H1 (cell line): ENCODE results near the gene DAPK2. TPM values are rescaled to one million over a fixed set of nuclear protein-coding genes. Genes with fewer than 3 reads are reported as not detected.

Source experiments
- CTCF ChIA-PET: fragments of 300-600 bp; sonication (Branson Sonifier 250); formaldehyde crosslinking; loops from one replicate; lab custom pipeline; 2021; ENCODE audit not compliant: partially characterized antibody; lab: Charles Lee
- POLR2A ChIA-PET: fragments of 300-600 bp; sonication (Branson Sonifier 250); formaldehyde crosslinking; loops from one replicate; lab custom pipeline; 2021; ENCODE audit warnings: inconsistent platforms; ENCODE audit not compliant: partially characterized antibody; lab: Charles Lee
- DNase-seq, 2 experiments: peaks; one replicate each; pipeline versions ENCODE4 v3.0.0 to v3.0.0-alpha.2; 2010 to 2022; ENCODE audit warnings: low spot score in 2 of 2, low read depth in 1 of 2, mixed read lengths in 1 of 2
- FAIRE-seq: peaks from 2 replicates; lab custom pipeline; 2011; peaks lifted over from hg19 to GRCh38; lab: Jason Lieb, UNC
- H2AFZ ChIP-seq: 2 replicates; pipeline ENCODE4 v1.8.1; 2012; ENCODE audit warnings: low read length, inconsistent platforms
- H2AK5ac ChIP-seq: 2 replicates; pipeline ENCODE4 v1.6.1; 2013; ENCODE audit warnings: low read depth, low read length
- H2BK120ac ChIP-seq: replicated peaks from 2 replicates; pipeline ENCODE3; 2013; ENCODE audit warnings: low read depth, low read length, inconsistent platforms
- H2BK12ac ChIP-seq: 2 replicates; pipeline ENCODE4 v1.6.1; 2013; ENCODE audit warnings: low read depth, low read length
- H2BK15ac ChIP-seq: 2 replicates; pipeline ENCODE4 v1.6.1; 2013; ENCODE audit warnings: low read length
- H2BK20ac ChIP-seq: 2 replicates; pipeline ENCODE4 v1.6.1; 2013; ENCODE audit warnings: low read length
- H2BK5ac ChIP-seq: 2 replicates; pipeline ENCODE4 v1.6.1; 2013; ENCODE audit warnings: low read depth, low read length
- H3K14ac ChIP-seq: 2 replicates; pipeline ENCODE4 v1.6.1; 2013; ENCODE audit warnings: inconsistent platforms; ENCODE audit not compliant: insufficient read length
- H3K18ac ChIP-seq: 2 replicates; pipeline ENCODE4 v1.6.1; 2013; ENCODE audit warnings: low read length; ENCODE audit errors: extremely low read depth
- H3K23ac ChIP-seq: 2 replicates; pipeline ENCODE4 v1.6.1; 2013; ENCODE audit warnings: inconsistent platforms; ENCODE audit not compliant: insufficient read length
- H3K23me2 ChIP-seq: 2 replicates; pipeline ENCODE4 v1.6.1; 2013; ENCODE audit warnings: low read depth, low read length
- H3K27ac ChIP-seq: 2 replicates; pipeline ENCODE4 v1.6.1; 2011; ENCODE audit warnings: low read depth, low read length, inconsistent platforms
- H3K27me3 ChIP-seq, 4 experiments: replicated peaks in 1 of 4; 1 replicate in 1 of 4; 2 replicates in 3 of 4; pipeline versions ENCODE4 v1.6.1 to v1.8.1; 2011 to 2013; ENCODE audit warnings: low read length in 3 of 4, mild to moderate bottlenecking in 3 of 4, inconsistent platforms in 2 of 4, mixed read lengths in 2 of 4, moderate library complexity in 1 of 4; ENCODE audit not compliant: control insufficient read depth in 3 of 4, insufficient read depth in 3 of 4; ENCODE audit errors: extremely low read depth in 1 of 4
- H3K36me3 ChIP-seq, 4 experiments: 2 replicates each; pipeline versions ENCODE4 v1.6.1 to v1.8.1; 2011 to 2013; ENCODE audit warnings: mild to moderate bottlenecking in 4 of 4, low read length in 3 of 4, moderate library complexity in 2 of 4, control low read depth in 1 of 4, inconsistent platforms in 1 of 4; ENCODE audit not compliant: insufficient read depth in 4 of 4, control insufficient read depth in 2 of 4
- H3K4ac ChIP-seq: replicated peaks from 2 replicates; pipeline ENCODE3; 2013; ENCODE audit warnings: low read length, low read depth, mixed read lengths, inconsistent platforms; ENCODE audit not compliant: insufficient read length
- H3K4me1 ChIP-seq, 4 experiments: replicated peaks in 1 of 4; 1 replicate in 1 of 4; 2 replicates in 3 of 4; pipeline versions ENCODE4 v1.6.1 to v1.8.1; 2011 to 2013; ENCODE audit warnings: low read length in 3 of 4, inconsistent platforms in 2 of 4, mixed read lengths in 1 of 4; ENCODE audit not compliant: insufficient read depth in 4 of 4, control insufficient read depth in 3 of 4
- H3K4me2 ChIP-seq, 2 experiments: 2 replicates each; pipeline versions ENCODE4 v1.6.1 to v1.8.1; 2011 to 2013; ENCODE audit warnings: low read depth in 2 of 2, low read length in 2 of 2, control low read depth in 1 of 2, inconsistent platforms in 1 of 2, mild to moderate bottlenecking in 1 of 2; ENCODE audit not compliant: insufficient read depth in 1 of 2
- H3K4me3 ChIP-seq, 4 experiments: fragments of 200-600, 300-600 bp in 1 of 4; sonication (generic), shearing (Covaris generic), sonication (Bioruptor Twin) in 1 of 4; 2 replicates each; pipeline versions ENCODE4 v1.5.1 to v1.8.1; 2011 to 2016; ENCODE audit warnings: low read length in 4 of 4, low read depth in 3 of 4, control low read depth in 2 of 4, inconsistent platforms in 2 of 4, mild to moderate bottlenecking in 2 of 4, mixed read lengths in 1 of 4, moderate library complexity in 1 of 4; ENCODE audit not compliant: insufficient read depth in 2 of 4; ENCODE audit errors: extremely low read depth in 1 of 4
- H3K56ac ChIP-seq: replicated peaks from 2 replicates; pipeline ENCODE3; 2013; ENCODE audit warnings: low read depth, mild to moderate bottlenecking, mixed read lengths, low read length, inconsistent platforms; ENCODE audit not compliant: insufficient read length
- H3K79me1 ChIP-seq: 2 replicates; pipeline ENCODE4 v1.6.1; 2013; ENCODE audit warnings: low read depth, low read length, control low read depth
- H3K79me2 ChIP-seq, 2 experiments: 2 replicates each; pipeline versions ENCODE4 v1.6.1 to v1.8.1; 2012 to 2013; ENCODE audit warnings: low read length in 2 of 2, mild to moderate bottlenecking in 2 of 2, inconsistent platforms in 1 of 2; ENCODE audit not compliant: insufficient read depth in 2 of 2, control insufficient read depth in 1 of 2
- H3K9ac ChIP-seq, 4 experiments: replicated peaks in 1 of 4; 1 replicate in 1 of 4; 2 replicates in 3 of 4; pipeline versions ENCODE4 v1.6.1 to v1.8.1; 2011 to 2013; ENCODE audit warnings: low read depth in 3 of 4, low read length in 3 of 4, control low read depth in 2 of 4, mild to moderate bottlenecking in 2 of 4, moderate library complexity in 2 of 4, inconsistent platforms in 1 of 4; ENCODE audit errors: extremely low read depth in 1 of 4
- H3K9me3 ChIP-seq, 2 experiments: 2 replicates each; pipeline versions ENCODE4 v1.6.1 to v1.8.1; 2012 to 2013; ENCODE audit warnings: mild to moderate bottlenecking in 2 of 2, moderate library complexity in 2 of 2, control low read depth in 1 of 2, inconsistent platforms in 1 of 2, low read depth in 1 of 2, low read length in 1 of 2, mixed read lengths in 1 of 2; ENCODE audit not compliant: insufficient read depth in 2 of 2
- H4K20me1 ChIP-seq, 2 experiments: replicated peaks in 1 of 2; 2 replicates each; pipeline versions ENCODE3 to v1.8.1; 2011 to 2013; ENCODE audit warnings: inconsistent platforms in 2 of 2, low read length in 2 of 2, mild to moderate bottlenecking in 1 of 2; ENCODE audit not compliant: insufficient read depth in 2 of 2, control insufficient read depth in 1 of 2
- H4K5ac ChIP-seq: 2 replicates; pipeline ENCODE4 v1.6.1; 2013; ENCODE audit warnings: low read length, low read depth, mixed read lengths, inconsistent platforms; ENCODE audit not compliant: insufficient read length
- H4K8ac ChIP-seq: 2 replicates; pipeline ENCODE4 v1.8.0; 2013; ENCODE audit warnings: mild to moderate bottlenecking, moderate library complexity, low read length, inconsistent platforms; ENCODE audit not compliant: insufficient read depth; ENCODE audit errors: extremely low read depth
- H4K91ac ChIP-seq: replicated peaks from 2 replicates; pipeline ENCODE3; 2013; ENCODE audit warnings: low read length, mixed read lengths, inconsistent platforms; ENCODE audit not compliant: insufficient read length
- ATF3 ChIP-seq: IDR thresholded peaks from 2 replicates; pipeline ENCODE4 v1.6.1; 2011; ENCODE audit warnings: low read depth, mild to moderate bottlenecking, low read length; ENCODE audit not compliant: insufficient read depth
- BACH1 ChIP-seq: IDR thresholded peaks from 2 replicates; pipeline ENCODE4 v1.6.1; 2012; ENCODE audit warnings: low read length, improper control_type of control experiment
- CTCF ChIP-seq, 3 experiments: IDR thresholded peaks; 1 replicate in 2 of 3; 2 replicates in 1 of 3; pipeline versions ENCODE4 v1.5.1 to v1.6.1; 2011; ENCODE audit warnings: low read length in 3 of 3, mild to moderate bottlenecking in 3 of 3, inconsistent platforms in 2 of 3, low read depth in 1 of 3, moderate library complexity in 1 of 3; ENCODE audit not compliant: insufficient read depth in 1 of 3; ENCODE audit errors: control extremely low read depth in 1 of 3
- SIRT6 ChIP-seq: IDR thresholded peaks from one replicate; pipeline ENCODE4 v1.7.1; 2012; ENCODE audit warnings: low read length, inconsistent platforms
- USF2 ChIP-seq: IDR thresholded peaks from 2 replicates; pipeline ENCODE4 v1.6.1; 2011; ENCODE audit warnings: low read length, improper control_type of control experiment
- WGBS, 2 experiments: shearing (Covaris generic) in 1 of 2; methylation state at CpG; one replicate each; pipeline versions ENCODE4 v1.1.6 to v1.1.7; 2013 to 2015; ENCODE audit warnings: low lambda C conversion rate in 2 of 2, mixed read lengths in 2 of 2, inconsistent platforms in 1 of 2, low coverage in 1 of 2, missing lambda C conversion rate in 1 of 2; ENCODE audit not compliant: insufficient replicate concordance in 2 of 2, insufficient coverage in 1 of 2, insufficient read length in 1 of 2; ENCODE audit errors: extremely low coverage in 1 of 2, missing lambda C conversion rate in 1 of 2; 5-methylcytosine and 5-hydroxymethylcytosine counted together
- polyA plus RNA-seq, 7 experiments: library from polyadenylated mRNA; depleted of rRNA in 3 of 7; stranded (reverse) in 5 of 7; unstranded in 2 of 7; fragments of >200 nt in 5 of 7; fragments of 200-250 nt in 2 of 7; gene quantifications; 1 replicate in 5 of 7; 2 replicates in 1 of 7; 4 replicates in 1 of 7; pipeline versions ENCODE4 v1.2.1 to v1.2.3, GENCODE V29; 2011 to 2013; ENCODE audit warnings: missing spikeins in 2 of 7, mixed read lengths in 2 of 7
- total RNA-seq: library from RNA; stranded (reverse); fragmentation: NEBNext Ultra II Directional; extraction: Animal tissue kit (Norgen Biotek cat#: 25700); gene quantifications from 2 replicates; pipeline ENCODE4 v1.2.1, GENCODE V29; 2021

The DAPK2 gene
- total and polyA plus RNA-seq, 2 of the 8 experiments (the other 6 are each of a cell fraction or from before 2014, with no cell fraction given) = 1.8 to 2.9 TPM

DNA sequence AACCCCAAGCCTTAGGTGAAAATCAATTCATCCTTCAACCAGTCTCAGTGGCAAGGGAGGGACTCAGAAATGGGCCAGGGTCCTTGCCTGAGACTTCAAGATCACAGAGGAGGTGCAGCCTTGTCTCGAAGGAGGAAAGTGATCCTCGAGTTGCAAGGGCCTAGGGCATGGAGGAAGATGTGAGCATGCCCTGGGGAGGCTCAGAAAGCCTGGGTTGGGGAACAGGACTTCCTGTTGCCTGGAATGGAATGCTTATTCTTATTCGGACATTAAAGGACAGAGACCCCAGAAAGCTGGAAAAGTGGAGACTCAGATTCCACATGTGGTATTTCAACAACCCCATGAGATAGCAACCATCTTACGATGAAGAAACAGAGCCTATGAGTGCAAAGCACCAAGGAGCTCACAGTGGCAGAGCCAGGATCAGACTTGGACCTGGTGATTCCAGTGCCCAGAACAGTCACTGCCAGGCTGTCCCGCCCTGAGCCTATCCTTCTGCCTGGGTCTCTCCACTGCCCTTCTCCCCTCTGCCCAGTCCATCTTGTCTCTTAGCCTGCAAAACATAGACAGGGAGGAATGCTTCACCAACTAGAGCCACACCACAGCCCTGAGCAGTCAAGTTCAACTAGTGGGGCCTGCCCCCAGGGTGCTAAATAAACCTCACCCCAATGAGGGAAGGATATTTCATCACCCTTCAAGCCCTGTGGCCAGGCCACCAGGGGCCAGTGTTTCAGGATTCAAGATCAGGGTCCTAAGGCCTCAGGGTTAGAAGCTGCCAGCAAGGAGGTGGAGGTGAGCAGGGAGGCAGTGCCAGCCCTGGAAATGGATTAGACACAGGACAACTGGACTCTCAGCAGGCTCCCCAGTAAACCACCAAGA is 21.9 kb downstream of the DAPK2 start:
- Histone ChIP-seq H2BK12ac (peak overlapping the region; percentile 63; the same call in 1 of the 2 replicates), H4K91ac (peak overlapping the region; percentile 68), H3K79me1 (no peaks in the 10 kb centered on the region), H3K27ac (no peak overlapping the region), H3K4me2 (no peak overlapping the region; a peak in 1 of 4 replicates), H3K9me3 (no peaks in the 10 kb centered on the region), H3K36me3 (no peaks in the 10 kb centered on the region; a peak in 1 of 8 replicates), H4K8ac (no peak overlapping the region; the same call in 1 of the 2 replicates), H2AFZ (no peak overlapping the region), H4K5ac (peak overlapping the region; percentile 18), H2BK15ac (no peak overlapping the region), H4K20me1 (no peaks in the 10 kb centered on the region), H3K18ac (0 out of 2 replicates have a peak overlapping the region, but pooled peaks have one; percentile 24), H3K4ac (no peak overlapping the region), H2BK20ac (peak overlapping the region; percentile 24; the same call in 1 of the 2 replicates), H3K4me1 (peaks cover 3 to 8% (median 3%) of the 10 kb centered on the region in 4 experiments; a peak in 5 of 7 replicates), H2BK120ac (no peak overlapping the region), H3K9ac (no peak overlapping the region), H2BK5ac (peak overlapping the region; percentile 6; the same call in 1 of the 2 replicates), H2AK5ac (peak overlapping the region; percentile 25; the same call in 1 of the 2 replicates), H3K23me2 (no peaks in the 10 kb centered on the region), H3K23ac (no peak overlapping the region), H3K56ac (no peak overlapping the region), H3K79me2 (no peaks in the 10 kb centered on the region), H3K4me3 (no peak overlapping the region), H3K27me3 (no peaks in the 10 kb centered on the region), H3K14ac (no peak overlapping the region)
- ChIA-PET CTCF (interaction anchor here (0.5 to 3.9 kb wide), 7 partner anchors 14 to 158 kb away, joined by 4 to 18 read pairs (median 6); partner anchors contain the start of gene DAPK2), POLR2A (interaction anchor here (0.9 to 1.8 kb wide), 5 partner anchors 16 to 39 kb away, joined by 3 to 4 read pairs (median 3); partner anchors contain the start of gene DAPK2)
- DNase-seq = no peak
- 86% methylated on average over 5 of the region's 5 CpGs; no CpG with 5 or more reads in 1 of the 2 experiments for WGBS, 2 experiments
- no peak for FAIRE-seq
- no peak for TF ChIP-seq USF2
- TF ChIP-seq BACH1 = no peak
- no peak for TF ChIP-seq SIRT6
- peak in 2 of 3 experiments; percentile 25 to 29; a peak in 2 of 4 replicates for TF ChIP-seq CTCF (IDR thresholded peaks at IDR 0.05; ENCODE audit: control extremely low read depth in 1 of 3, insufficient read depth in 1 of 3, low read depth in 1 of 3, low read length in 3 of 3)
- peak; percentile 46; the same call in 1 of the 2 replicates for TF ChIP-seq ATF3
